HG03135 (cell line): ENCODE data around the gene ZFPM1.
A peak's percentile ranks its signal among the peaks of the same experiment; 100 is the strongest.

Source experiments
- ATAC-seq: cut with Tn5 transposase; IDR thresholded peaks from one replicate; pipeline ENCODE4 v1.9.1; 2021; ENCODE audit warnings: mild to moderate bottlenecking, moderate library complexity; ENCODE audit not compliant: unreplicated experiment

Gene ZFPM1

GRCh38 chr16:88524973-88525662 lies 72.0 kb downstream of the ZFPM1 start:
- no peak for ATAC-seq

GRCh38 chr16:88525663-88525990 lies 72.5 kb downstream of the ZFPM1 start:
- no peak for ATAC-seq

- ATAC-seq = no peak
Measured at GRCh38 chr16:88526008-88526905, 73.2 kb downstream of the ZFPM1 start.

GRCh38 chr16:88526906-88527185 lies 73.8 kb downstream of the ZFPM1 start:
- ATAC-seq = no peak

- ATAC-seq = peak; percentile 45
Measured at GRCh38 chr16:88527186-88527936, 74.3 kb downstream of the ZFPM1 start.

- ATAC-seq = no peak
Measured at GRCh38 chr16:88527937-88528743, 75.1 kb downstream of the ZFPM1 start.

GRCh38 chr16:88528902-88529318 lies 75.8 kb downstream of the ZFPM1 start:
- ATAC-seq = no peak

GRCh38 chr16:88529596-88529995 lies 76.5 kb downstream of the ZFPM1 start:
- ATAC-seq = no peak

GRCh38 chr16:88530051-88530857 lies 77.2 kb downstream of the ZFPM1 start:
- ATAC-seq = no peak

GRCh38 chr16:88530858-88531203 lies 77.8 kb downstream of the ZFPM1 start:
- ATAC-seq = no peak

- no peak for ATAC-seq
Measured at GRCh38 chr16:88531346-88531745, 78.3 kb downstream of the ZFPM1 start.

- no peak for ATAC-seq
Measured at GRCh38 chr16:88531931-88532433, 78.9 kb downstream of the ZFPM1 start.

GRCh38 chr16:88532434-88533241 lies 79.6 kb downstream of the ZFPM1 start:
- no peak for ATAC-seq

GRCh38 chr16:88533381-88533917 lies 80.4 kb downstream of the ZFPM1 start:
- ATAC-seq = no peak

GRCh38 chr16:88533932-88534637 lies 81.0 kb downstream of the ZFPM1 start:
- peak; percentile 55 for ATAC-seq

GRCh38 chr16:88534638-88535190 lies 81.6 kb downstream of the ZFPM1 start:
- peak; percentile 19 for ATAC-seq

GRCh38 chr16:88535191-88535856 lies 82.2 kb downstream of the ZFPM1 start:
- ATAC-seq = no peak

- ATAC-seq = no peak
Measured at GRCh38 chr16:88535857-88536222, 82.8 kb downstream of the ZFPM1 start.
